PC-9 (cell line): ENCODE data around the gene CFAP77. TPM values are rescaled to one million over a fixed set of nuclear protein-coding genes. Genes with fewer than 3 reads are reported as not detected.

ENCODE experiments used
- BruUV-seq: library from RNA; stranded (reverse); fragments of 400-500 nt; replicated peaks from 2 replicates; lab custom pipeline; 2021; lab: Mats Ljungman, UMichigan
- CTCF ChIA-PET: fragments of 300-600 bp; sonication (Branson Sonifier 250); formaldehyde crosslinking; loops from one replicate; lab custom pipeline; 2022; ENCODE audit warnings: antibody characterized with exemption; lab: Charles Lee
- POLR2A ChIA-PET: fragments of 300-600 bp; sonication (Branson Sonifier 250); formaldehyde crosslinking; loops from one replicate; lab custom pipeline; 2022; ENCODE audit warnings: antibody characterized with exemption; ENCODE audit not compliant: unreplicated experiment; lab: Charles Lee
- DNase-seq, 2 experiments: peaks; one replicate each; pipeline versions ENCODE4 v3.0.0 to v3.0.0-alpha.2; 2015 to 2022; ENCODE audit warnings: mixed read lengths in 1 of 2
- H2AFZ ChIP-seq: fragments of 200-600 bp; sonication (generic); 2 replicates; pipeline ENCODE4 v1.8.1; 2017; ENCODE audit warnings: antibody characterized with exemption
- H3F3A ChIP-seq: fragments of 200-600 bp; sonication (generic); 2 replicates; pipeline ENCODE4 v1.8.1; 2017; ENCODE audit warnings: antibody characterized with exemption, mild to moderate bottlenecking, low read depth; ENCODE audit not compliant: insufficient read depth
- H3K27ac ChIP-seq: fragments of 200-600 bp; sonication (generic); 2 replicates; pipeline ENCODE4 v1.6.1; 2016; ENCODE audit warnings: mixed run types
- H3K27me3 ChIP-seq: fragments of 200-600 bp; sonication (generic); 2 replicates; pipeline ENCODE4 v1.6.1; 2016; ENCODE audit warnings: low read depth, mixed run types; ENCODE audit not compliant: insufficient read depth
- H3K36me3 ChIP-seq: fragments of 200-600 bp; sonication (generic); 2 replicates; pipeline ENCODE4 v1.6.1; 2016; ENCODE audit warnings: low read depth, mixed run types
- H3K4me1 ChIP-seq: fragments of 200-600 bp; sonication (generic); replicated peaks from 2 replicates; pipeline ENCODE4 v1.6.1; 2016; ENCODE audit warnings: mixed run types; ENCODE audit not compliant: insufficient read depth
- H3K4me2 ChIP-seq: fragments of 200-600 bp; sonication (generic); 2 replicates; pipeline ENCODE4 v1.6.1; 2017; ENCODE audit warnings: mixed run types
- H3K4me3 ChIP-seq: fragments of 200-600 bp; sonication (generic); 2 replicates; pipeline ENCODE4 v1.6.1; 2016; ENCODE audit warnings: mixed run types
- H3K79me2 ChIP-seq: fragments of 200-600 bp; sonication (generic); 2 replicates; pipeline ENCODE4 v1.6.1; 2017; ENCODE audit warnings: low read depth, mixed run types
- H3K9me2 ChIP-seq: fragments of 200-600 bp; sonication (generic); 2 replicates; pipeline ENCODE4 v1.8.1; 2017; ENCODE audit warnings: mild to moderate bottlenecking; ENCODE audit not compliant: insufficient read depth
- H3K9me3 ChIP-seq: fragments of 200-600 bp; sonication (generic); 2 replicates; pipeline ENCODE4 v1.8.1; 2016; ENCODE audit warnings: low read depth; ENCODE audit not compliant: insufficient read depth
- H4K20me1 ChIP-seq: fragments of 200-600 bp; sonication (generic); 2 replicates; pipeline ENCODE4 v1.8.1; 2017; ENCODE audit not compliant: insufficient read depth
- CTCF ChIP-seq: fragments of 200-600 bp; sonication (generic); conservative IDR thresholded peaks from 2 replicates; pipeline ENCODE4 v1.6.1; 2017; ENCODE audit warnings: mixed run types, antibody characterized with exemption, mild to moderate bottlenecking, moderate library complexity
- EZH2 ChIP-seq: fragments of 200-600 bp; sonication (generic); IDR thresholded peaks from 2 replicates; pipeline ENCODE4 v1.8.0; 2017; ENCODE audit warnings: antibody characterized with exemption, low read depth
- intact Hi-C: fragments of 100-400 bp; cut with micrococcal nuclease; formaldehyde crosslinking; loops from one replicate; pipeline ENCODE4 v1.10.0; 2022; ENCODE audit not compliant: unreplicated experiment
- total RNA-seq: library from RNA; stranded (reverse); gene quantifications from 2 replicates; pipeline ENCODE4 v1.2.3, GENCODE V29; 2021

CFAP77 gene
- total RNA-seq, 1 experiment from 2014 or later: not detected

GRCh38 chr9:132486706-132487350, 76.8 kb downstream of the CFAP77 start:
- peaks cover 4% of the 10 kb centered on the region; the same call in 1 of the 2 replicates for H3K9me3 ChIP-seq
- H3K36me3 ChIP-seq: no peaks in the 10 kb centered on the region
- H3K27me3 ChIP-seq: peaks cover 92% of the 10 kb centered on the region
- no peaks in the 10 kb centered on the region for H3K4me1 ChIP-seq
- POLR2A ChIA-PET: no interaction called here
- DNase-seq: no peak
- no peak overlapping the region for H3K27ac ChIP-seq
- H3K4me2 ChIP-seq: no peak overlapping the region
- no peaks in the 10 kb centered on the region for H3F3A ChIP-seq
- no peaks in the 10 kb centered on the region for H3K79me2 ChIP-seq
- intact Hi-C loops: no loop called here
- H2AFZ ChIP-seq: no peak overlapping the region
- no peak overlapping the region for H3K4me3 ChIP-seq
- TF ChIP-seq CTCF (no peak), EZH2 (no peak)
- BruUV-seq: no TSS peak
- CTCF ChIA-PET: interaction anchor here (0.7 kb wide), 1 partner anchor 23 kb away, joined by 6 read pairs; no protein-coding TSS in a partner anchor
- no peaks in the 10 kb centered on the region for H3K9me2 ChIP-seq
- H4K20me1 ChIP-seq: no peaks in the 10 kb centered on the region

- no peaks in the 10 kb centered on the region for H3F3A ChIP-seq
These were observed 77.4 kb downstream of the CFAP77 start for GRCh38 chr9:132487351-132487791.

GRCh38 chr9:132487980-132488535, 78.0 kb downstream of the CFAP77 start:
- ChIA-PET CTCF (no interaction called here), POLR2A (no interaction called here)
- no peaks in the 10 kb centered on the region for H3K4me1 ChIP-seq
- peaks cover 4% of the 10 kb centered on the region; the same call in 1 of the 2 replicates for H3K9me3 ChIP-seq
- no peak overlapping the region for H3K4me2 ChIP-seq
- intact Hi-C loops: no loop called here
- no peak overlapping the region for H3K4me3 ChIP-seq
- H4K20me1 ChIP-seq: no peaks in the 10 kb centered on the region
- TF ChIP-seq CTCF: no peak
- TF ChIP-seq EZH2: no peak
- H3K27ac ChIP-seq: no peak overlapping the region
- no peaks in the 10 kb centered on the region for H3K79me2 ChIP-seq
- no peaks in the 10 kb centered on the region for H3K9me2 ChIP-seq
- DNase-seq: no peak
- no peak overlapping the region for H2AFZ ChIP-seq
- no TSS peak for BruUV-seq
- H3K36me3 ChIP-seq: no peaks in the 10 kb centered on the region
- H3F3A ChIP-seq: no peaks in the 10 kb centered on the region
- peaks cover 95% of the 10 kb centered on the region for H3K27me3 ChIP-seq

More at GRCh38 chr9:132487351-132487791, 77.4 kb downstream of the CFAP77 start:
- no peak for TF ChIP-seq CTCF
- no peak for TF ChIP-seq EZH2
- no TSS peak for BruUV-seq
- H3K4me3 ChIP-seq: no peak overlapping the region
- no peak overlapping the region for H2AFZ ChIP-seq
- no peaks in the 10 kb centered on the region for H3K79me2 ChIP-seq
- no peaks in the 10 kb centered on the region for H3K4me1 ChIP-seq
- ChIA-PET CTCF (no interaction called here), POLR2A (no interaction called here)
- H3K36me3 ChIP-seq: no peaks in the 10 kb centered on the region
- intact Hi-C loops: no loop called here
- no peak overlapping the region for H3K27ac ChIP-seq
- H3K9me2 ChIP-seq: no peaks in the 10 kb centered on the region
- no peak for DNase-seq
- H3K27me3 ChIP-seq: peaks cover 92% of the 10 kb centered on the region
- peaks cover 4% of the 10 kb centered on the region; the same call in 1 of the 2 replicates for H3K9me3 ChIP-seq
- no peaks in the 10 kb centered on the region for H4K20me1 ChIP-seq
- H3K4me2 ChIP-seq: no peak overlapping the region
